ENCODE results near the gene OPCML.

GRCh38 chr11:133525976-133526375, 6.3 kb downstream of the OPCML start:
- TF ChIP-seq, protein P1, sequence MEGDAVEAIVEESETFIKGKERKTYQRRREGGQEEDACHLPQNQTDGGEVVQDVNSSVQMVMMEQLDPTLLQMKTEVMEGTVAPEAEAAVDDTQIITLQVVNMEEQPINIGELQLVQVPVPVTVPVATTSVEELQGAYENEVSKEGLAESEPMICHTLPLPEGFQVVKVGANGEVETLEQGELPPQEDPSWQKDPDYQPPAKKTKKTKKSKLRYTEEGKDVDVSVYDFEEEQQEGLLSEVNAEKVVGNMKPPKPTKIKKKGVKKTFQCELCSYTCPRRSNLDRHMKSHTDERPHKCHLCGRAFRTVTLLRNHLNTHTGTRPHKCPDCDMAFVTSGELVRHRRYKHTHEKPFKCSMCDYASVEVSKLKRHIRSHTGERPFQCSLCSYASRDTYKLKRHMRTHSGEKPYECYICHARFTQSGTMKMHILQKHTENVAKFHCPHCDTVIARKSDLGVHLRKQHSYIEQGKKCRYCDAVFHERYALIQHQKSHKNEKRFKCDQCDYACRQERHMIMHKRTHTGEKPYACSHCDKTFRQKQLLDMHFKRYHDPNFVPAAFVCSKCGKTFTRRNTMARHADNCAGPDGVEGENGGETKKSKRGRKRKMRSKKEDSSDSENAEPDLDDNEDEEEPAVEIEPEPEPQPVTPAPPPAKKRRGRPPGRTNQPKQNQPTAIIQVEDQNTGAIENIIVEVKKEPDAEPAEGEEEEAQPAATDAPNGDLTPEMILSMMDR (IDR thresholded peaks at IDR 0.05; ENCODE audit: low read depth, low read length, poor library complexity, severe bottlenecking) = no peak
- TF ChIP-seq EZH2phosphoT487 (IDR thresholded peaks at IDR 0.05; ENCODE audit: borderline replicate concordance, low read length) = no peak

Measured in DOHH2 (cell line).